HG02840 (cell line): ENCODE results near the gene ANO10.

ENCODE experiments used
- ATAC-seq: cut with Tn5 transposase; IDR thresholded peaks from one replicate; pipeline ENCODE4 v1.9.1; 2021; ENCODE audit warnings: mild to moderate bottlenecking, moderate library complexity, moderate number of reproducible peaks; ENCODE audit not compliant: unreplicated experiment, low FRiP score

The ANO10 gene

DNA sequence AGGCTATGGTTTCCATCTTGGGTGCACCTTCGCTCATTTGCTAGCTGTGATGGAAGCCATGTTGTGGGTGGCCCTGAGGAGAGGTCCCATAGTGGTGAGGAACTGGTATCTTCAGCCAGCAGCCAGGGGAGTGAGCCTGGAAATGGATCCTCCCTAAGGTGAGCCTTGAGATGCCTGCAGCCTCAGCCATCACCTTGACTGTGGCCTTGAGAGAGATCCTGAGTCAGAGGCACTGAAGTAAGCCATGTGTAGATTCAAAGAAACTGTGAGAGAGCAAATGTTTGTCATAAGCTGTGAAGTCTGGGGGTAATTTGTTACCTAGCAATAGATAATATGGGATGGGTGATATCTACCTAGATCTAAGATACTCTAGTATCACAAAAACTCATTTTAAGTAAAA lies 230.2 kb downstream of the ANO10 start:
- no peak for ATAC-seq

DNA sequence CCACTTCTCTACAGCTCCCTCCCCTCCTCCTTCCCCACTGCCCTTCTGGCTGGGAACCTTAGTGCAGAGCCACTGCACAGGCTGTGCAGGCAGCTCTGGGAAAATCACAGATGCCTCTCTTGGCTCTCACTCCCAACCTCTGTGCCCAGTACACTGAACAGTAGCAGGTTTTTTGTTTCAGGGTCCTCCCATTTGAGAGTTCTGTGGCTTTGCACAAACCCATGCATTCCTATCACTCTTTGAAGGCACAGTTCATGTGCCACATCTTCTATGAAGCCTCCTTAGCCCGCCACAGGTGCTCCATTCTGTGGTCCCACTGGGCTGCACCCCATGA lies 231.6 kb downstream of the ANO10 start:
- no peak for ATAC-seq

DNA sequence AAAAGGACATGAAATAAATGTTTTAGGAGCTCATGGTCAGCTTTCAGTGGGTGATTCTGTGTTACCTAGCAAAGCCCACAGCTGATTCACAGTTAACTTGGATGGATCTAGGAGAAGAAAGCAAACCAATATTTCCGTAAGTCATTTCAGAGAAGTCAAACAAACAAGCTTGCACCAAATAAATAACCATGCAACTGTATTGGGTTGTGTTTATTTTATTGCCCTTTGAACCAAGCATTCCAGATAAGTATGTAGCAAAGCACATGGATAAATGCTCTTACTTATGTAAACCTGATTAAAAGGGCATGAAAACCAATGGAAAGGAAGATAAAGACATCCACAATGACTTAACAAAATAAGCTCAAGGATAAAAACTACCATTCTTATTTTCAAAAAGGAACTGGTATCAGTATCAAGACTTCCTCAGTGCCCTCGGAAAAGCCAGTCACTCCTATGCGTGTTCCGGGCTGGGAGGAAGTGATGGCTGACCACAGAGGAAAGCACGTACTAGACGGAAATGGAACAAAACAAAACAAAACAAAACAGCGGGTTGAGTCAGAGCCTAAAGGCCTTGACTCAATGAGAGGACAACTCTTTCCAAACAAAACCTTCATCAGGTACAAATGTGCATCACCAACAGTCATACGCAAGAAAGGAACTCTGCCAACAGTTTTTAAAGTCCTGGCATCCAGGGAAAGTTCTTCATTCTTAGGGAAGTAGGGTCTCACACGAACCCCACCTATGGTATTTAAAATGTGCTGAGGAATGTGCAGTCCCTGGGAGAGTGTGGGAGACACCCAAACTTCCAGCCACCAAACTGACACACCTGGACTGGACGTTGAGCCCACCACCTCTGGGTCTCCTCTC lies 232.2 kb downstream of the ANO10 start:
- ATAC-seq: no peak

DNA sequence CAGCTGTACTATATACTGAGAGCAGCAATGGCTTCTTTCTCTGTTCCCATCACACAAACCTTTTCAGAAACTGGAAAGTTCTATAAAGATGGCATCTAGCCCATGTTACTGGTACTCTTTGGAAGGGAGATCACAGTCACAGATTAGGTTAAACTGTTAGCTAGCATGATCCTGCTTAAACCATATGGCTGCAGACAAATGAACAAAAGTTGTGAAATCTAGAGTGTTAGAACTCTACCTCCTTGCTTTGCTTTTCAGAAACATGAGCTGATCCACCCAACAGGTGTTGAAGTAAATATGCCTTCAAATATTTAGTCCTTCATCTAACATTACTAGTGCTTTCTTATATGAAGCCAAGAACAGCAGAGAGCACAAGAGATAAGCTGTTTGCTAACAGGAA lies 232.9 kb downstream of the ANO10 start:
- ATAC-seq: no peak

DNA sequence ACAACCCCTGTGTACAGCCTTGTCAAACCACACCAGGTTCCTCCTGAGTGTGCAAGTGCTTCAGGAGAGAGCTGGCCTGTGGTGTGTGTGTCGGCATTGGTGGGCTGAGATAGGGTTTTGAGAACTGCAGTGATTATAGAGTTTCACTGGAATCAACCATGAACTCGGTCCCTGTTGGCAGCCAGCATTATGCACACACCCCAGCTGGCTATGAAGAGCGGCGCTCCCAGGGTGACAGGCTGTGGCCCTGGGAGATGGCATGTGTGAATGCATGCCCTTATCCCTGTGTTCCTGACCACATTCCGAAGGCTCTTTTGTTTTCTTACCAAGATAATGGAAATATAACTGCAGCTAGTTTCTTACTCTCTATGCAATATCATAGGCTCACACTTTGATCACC lies 233.6 kb downstream of the ANO10 start:
- no peak for ATAC-seq

DNA sequence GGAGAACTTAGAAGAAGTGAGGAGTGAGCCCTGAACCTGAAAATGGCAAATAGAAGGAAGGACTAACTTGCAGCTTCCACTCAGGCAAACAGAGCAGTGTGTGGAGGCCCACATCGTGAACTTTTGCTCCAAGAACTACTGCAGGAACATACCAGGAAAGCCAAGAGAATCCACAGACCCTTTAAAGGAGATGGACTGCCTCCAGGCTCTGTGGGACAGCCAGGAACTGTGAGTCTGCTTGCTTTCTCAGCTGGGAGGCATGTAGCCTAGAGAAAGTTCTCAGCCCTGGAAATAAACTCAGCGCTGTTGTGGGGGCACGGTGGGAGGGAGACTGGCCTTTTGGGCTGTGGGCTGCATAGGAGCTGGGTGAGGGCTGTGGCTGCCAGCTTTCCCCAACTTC lies 242.5 kb downstream of the ANO10 start:
- ATAC-seq: no peak

DNA sequence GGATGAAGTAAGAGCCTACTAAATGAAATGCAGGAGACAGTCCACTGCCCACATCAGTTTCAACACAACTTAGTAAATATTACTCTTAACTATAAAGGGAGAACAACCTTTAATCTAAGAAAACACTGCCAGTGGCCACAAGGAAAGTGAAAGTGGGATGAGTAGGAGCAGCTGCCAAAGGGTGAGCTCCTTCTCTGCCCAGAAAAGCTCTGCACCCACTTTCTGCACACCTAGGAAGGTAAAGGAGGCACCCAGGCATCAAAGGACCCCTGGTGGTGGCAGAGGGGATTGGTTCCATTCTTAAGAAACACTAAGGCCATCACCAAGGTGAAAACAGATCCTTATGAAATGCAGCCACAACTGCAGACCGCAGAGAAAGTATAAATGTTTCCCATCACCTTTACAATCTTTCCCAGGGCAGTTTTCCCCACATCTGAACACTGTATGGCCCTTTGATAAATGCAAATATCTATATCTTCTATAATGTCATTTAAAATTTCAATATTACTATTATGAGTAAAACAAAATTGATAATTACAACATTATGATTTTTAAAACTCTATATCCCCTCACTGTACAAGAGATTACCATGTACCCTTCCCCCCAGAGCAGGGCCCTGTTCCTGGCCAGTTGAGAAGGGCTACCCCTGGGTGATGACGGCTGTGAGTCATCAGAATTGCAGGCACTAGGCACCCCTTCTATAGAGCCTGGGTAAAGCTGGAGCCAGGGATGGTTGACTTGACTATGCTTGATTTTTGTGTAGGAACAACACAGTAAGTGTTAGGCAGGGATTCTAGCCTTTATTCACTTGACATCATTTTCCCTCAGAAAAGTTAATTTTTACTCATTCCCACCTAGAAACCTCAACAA lies 243.5 kb downstream of the ANO10 start:
- ATAC-seq: no peak

DNA sequence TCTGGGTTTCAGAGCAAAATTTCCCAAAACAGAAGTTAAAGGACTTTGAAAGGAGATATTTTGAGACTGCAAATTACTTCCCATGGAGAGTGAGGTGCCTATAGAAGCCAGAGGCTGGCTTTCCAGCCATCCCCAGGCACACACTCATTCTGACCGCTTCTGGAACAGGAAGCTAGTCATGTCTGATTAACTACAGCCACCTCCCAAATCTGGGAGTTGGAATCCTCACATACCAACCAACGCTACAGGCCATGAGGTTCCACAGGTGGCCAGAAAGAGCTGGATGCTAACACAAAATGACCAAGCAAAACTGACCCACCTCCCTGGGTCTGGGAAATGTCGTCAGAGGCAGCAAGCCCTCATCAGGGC lies 248.3 kb downstream of the ANO10 start:
- no peak for ATAC-seq

DNA sequence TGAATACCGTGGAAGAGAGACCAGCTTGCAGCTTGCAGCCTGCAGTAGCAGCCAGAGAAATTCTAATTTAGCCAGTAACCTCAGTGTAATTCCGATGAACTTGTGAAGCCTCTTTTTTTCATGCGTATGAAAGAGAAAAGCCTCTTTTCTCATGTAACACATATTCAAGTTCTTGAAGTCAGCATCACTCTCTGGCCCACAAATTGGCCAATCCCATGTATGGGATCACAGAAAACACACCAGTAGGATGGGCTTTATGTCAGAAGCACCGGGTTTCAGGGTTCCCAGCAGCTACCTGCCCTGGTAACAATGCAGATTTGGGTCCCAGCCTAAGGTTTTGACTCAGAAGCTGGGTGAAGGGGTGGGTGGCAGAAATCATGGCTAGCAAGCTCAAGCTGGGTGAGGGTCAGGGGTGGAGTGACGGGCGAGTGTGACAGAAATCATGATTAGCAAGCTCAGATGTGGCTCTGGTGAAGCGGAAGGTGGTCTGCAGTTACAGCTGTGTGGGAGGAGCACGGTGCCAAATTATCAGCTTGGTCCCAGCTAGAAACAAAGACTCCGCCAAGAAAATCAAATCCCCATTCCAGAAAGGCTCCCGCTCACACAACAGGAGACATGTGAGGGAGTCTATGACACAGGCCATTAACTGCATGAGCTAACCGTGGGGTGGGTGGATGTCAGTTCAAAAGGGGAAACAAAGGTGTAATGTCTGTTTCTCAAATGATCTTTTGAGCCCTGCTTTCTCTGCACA lies 248.8 kb downstream of the ANO10 start:
- no peak for ATAC-seq

DNA sequence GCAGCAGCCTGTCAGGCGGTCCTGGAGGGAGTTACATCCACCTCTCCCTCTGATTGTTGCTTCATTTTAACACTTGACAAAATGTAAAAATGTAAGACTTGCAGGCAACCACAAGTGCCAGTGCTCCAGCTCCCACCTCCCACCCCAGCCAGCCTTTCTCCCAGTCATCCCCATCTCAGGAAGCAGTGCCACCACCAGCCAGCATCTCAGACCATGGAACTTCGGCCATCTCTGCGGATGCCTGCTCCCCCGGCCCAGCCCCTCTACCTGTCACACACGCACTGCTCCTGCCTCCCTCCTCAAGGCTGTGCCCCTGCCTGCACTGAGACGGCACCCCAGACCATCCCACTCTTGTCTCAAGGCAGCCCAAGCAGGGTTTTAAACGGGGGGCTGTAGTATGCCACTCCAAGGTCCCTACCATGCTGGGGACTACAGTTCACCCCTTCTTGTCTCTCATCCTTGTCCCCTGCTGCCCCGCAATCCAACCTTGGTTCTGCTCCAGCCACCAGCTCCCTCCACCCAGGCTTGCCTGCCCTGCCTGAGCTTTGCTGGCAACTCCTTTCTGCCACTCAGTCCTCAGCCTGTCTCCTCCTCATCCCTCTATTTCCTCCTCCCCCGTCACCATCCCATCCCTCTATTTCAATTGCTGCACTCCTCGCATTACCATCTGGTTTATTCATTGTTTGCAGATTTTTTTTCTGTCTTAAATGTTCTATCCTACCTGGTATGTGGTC lies 249.6 kb downstream of the ANO10 start:
- no peak for ATAC-seq

DNA sequence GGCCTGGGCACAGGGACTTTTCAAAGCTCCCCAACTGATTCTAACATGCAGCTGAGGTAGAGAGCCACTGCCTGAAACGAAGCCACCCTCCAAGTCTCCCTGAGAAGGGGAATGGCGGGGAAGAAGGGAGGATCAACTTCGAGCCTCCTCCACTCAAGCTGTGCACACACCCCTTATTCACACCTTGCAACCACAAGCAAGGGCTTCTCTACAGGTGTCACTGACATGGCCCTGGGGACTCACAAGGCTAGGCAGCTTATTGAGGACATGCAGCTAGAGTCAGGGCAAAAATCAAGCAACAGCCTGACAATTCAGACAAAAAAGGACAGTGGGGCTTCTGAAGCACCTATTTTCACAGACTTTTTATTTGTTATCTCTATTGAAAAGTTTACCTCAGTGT lies 250.3 kb downstream of the ANO10 start:
- ATAC-seq: no peak

DNA sequence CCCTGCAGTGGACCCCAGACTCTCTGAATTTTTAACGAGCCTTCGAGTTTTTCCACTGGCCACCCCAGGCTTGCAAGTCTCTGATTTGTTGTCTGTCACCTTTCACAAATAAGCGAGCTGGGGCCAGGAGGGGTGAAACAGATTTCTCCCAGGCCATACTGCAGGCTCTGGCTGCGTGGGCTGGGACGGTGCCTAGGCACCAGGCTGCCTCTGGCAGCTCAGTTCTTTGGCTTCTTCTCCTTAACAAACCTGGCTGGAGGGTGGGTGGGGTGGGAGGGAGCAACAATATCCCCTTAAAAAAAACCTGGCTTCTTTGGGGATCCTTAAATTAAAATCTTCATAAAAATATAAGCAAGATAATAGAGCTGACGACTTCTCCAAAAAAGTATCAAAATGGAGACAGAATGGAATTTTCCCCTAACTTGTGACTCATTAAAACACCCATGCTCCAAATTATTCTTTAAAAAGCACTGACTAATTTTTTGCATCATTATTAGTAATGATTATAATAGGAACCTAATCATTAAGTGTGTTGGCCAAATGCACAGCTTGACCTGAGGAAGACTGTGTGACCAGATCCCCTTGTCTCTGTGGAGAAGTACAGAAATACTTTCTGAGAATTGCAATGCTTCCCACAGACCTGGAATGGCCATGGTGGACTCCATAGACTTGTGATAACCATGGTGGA lies 251.4 kb downstream of the ANO10 start:
- no peak for ATAC-seq

DNA sequence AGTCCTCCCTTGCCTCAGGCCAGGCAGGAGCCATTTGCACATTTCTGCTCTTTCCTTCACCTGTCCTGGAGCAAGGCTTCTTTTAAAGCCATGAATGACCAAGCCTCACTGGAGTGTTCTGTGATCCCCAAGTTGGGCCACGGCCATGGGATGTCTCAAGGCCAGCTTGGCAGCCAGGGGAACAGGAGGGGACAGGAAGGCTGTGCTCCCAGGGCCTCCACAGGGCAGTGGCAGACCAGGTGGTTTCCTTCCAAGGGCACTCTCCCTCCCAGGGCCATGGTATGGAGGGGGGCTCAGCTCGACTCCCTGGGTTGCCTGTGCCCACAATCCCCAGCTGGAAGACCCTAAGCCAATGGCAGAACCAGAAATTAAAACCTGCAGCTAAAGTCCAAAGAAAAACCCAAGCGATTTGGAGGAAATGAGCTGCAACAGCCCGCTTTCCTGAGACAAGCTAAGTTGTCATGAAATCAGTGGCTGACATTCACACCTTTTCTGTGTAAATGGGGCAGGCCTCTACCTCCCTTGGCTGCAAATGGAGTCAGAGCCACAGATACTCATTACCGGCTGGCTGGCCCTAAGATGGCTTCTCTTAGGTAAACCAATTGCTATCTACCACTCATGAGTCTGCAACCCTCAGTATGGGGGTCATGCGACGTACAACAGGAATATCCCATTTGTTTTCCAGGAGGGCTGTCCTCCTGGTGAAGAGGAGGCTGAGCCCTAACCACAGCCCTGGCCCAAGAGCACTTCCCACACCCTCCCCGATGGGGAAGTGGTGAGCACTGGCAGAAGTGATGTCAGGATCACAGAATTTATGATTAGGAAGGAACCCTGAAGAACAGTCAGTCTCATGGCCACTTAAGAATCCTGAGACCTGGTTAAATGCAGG lies 252.2 kb downstream of the ANO10 start:
- ATAC-seq: no peak

DNA sequence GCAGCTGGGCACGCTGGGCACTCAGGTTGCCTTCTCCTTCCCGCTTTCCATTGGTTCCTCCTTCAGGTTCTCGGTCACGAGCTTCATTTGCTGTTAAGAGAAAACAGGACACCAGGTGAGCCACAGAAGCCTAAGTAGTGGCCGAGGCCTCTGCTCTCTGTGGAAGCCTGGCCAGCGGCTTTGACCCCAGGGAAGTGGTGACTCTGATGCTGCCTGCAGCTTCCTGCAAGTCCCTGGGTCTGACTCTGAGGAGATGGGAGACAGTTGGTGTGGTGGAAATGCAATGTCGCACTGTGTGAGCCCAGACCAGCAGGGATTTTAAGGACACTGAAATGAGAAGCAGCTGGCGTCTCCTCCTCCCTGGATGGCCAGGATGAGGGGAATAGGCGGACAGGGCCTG lies 254.9 kb downstream of the ANO10 start:
- ATAC-seq: no peak

DNA sequence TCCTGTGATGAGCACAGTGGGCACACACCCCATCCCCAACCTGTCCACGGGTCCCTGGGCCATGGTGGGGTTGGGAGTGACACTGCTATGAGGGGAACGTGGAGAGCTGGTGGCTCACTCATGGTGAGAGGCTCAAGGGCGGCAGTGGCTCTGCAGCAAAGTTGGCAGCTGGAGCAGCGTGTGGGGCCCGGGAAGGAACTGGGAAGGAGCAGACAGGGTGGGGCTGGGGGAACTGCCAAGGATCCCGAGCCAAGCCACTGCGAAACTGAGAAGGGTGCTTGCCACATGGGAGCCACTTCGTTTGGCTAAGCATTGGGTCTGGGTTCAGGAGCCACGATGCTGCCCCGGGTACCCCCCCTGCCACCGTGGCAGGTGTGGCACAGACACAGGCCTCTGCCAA lies 255.3 kb downstream of the ANO10 start:
- no peak for ATAC-seq

DNA sequence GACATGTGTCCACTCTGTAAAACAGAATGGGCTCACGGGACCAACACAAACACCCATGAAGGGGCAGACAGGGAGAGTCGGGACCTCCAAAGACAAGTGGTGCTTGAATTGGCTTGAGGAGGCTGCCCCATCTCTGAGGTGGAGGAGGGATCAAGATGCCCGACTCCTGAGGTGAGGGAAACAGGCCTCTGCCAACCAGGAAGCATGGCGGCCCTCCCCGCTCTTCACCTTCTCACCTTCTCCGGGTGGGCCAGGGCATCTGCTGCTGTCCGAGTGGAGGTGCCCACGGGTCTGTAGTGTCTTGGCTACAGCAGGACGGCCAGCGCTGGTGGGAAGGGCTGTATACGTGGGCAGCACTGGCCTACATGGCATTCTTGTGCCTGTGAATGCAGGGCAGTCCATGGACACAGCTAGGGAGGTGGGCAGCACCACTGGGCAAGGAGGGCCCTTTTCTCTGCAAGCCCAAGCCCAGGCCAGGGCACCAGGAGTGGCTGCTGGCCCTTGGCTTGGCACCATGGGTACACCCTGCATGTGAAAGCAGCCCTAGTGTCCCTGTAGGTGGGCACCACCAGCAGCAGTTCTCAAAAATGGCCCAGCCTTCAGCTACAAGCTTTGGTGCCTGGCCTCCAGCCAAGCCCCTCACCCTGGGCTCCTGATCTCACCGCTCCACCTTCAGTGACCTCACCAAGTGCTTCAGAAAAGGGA lies 256.1 kb downstream of the ANO10 start:
- no peak for ATAC-seq

DNA sequence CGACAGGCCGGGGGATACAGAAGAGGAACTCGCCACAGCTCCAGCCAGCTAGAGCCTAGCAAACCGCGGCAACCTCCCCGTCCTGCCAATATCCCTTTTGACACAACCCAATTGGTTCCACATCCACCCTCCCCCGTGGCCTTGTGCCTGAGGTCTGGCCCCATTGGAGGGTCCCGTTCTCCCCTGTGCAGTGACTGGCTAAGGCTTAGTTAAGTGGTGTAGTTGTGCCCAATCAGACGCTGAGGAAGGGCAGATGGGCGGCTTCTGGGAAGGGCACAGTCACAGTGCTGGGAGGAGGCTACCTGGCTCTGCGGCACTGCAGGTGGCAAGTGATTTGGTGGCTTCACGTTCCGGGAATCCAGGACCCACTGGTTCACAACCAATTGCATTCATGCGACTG lies 256.9 kb downstream of the ANO10 start:
- ATAC-seq: no peak

DNA sequence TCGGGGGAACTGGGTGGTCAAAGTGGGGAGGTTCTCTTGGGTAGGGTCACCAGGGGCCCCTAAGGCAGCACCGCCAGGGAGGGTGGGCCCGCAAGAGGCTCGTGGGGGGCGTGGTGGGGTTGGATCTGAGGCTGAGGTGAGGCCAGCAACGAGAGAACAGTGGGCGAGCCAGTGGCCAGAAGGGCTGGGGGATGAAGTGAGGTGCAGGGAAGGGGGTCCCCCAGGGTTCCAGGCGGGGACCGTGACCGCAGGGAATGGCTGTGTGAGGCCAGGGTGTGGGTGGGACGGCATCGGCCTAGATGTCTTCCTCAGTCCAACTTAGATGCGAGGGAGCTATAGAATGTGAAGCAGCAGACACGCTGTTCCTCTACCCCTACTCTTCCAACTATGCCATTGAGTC lies 257.3 kb downstream of the ANO10 start:
- ATAC-seq: no peak
